ENCODE data around the gene FITM1.

FITM1 gene, protein sequence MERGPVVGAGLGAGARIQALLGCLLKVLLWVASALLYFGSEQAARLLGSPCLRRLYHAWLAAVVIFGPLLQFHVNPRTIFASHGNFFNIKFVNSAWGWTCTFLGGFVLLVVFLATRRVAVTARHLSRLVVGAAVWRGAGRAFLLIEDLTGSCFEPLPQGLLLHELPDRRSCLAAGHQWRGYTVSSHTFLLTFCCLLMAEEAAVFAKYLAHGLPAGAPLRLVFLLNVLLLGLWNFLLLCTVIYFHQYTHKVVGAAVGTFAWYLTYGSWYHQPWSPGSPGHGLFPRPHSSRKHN

DNA sequence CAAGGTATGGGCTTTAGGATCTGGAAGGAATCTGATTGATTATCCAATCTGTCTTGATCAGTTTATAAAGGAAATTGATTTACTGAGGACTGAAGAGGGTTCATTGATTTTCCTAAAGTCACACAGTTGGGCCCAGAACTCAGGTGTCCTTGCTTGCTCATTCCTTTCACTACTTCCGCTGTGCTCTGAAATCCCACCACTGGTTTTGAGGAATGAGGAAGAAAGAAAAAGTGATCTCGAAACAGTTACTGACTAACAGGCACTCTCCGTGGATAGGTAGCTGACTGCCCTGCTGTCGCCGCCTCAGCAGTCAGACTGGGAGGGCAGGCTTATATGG, at the start of gene FITM1:
Gene FITM1, plus strand, starts transcription at position 280 of the 337 bp plus-strand sequence. CDS start 905 bp downstream, outside the sequence.
- DNase-seq, result no peak
- Mint-ChIP-seq H3K4me3 (no peak within 1 kb of the TSS), H3K27me3 (no peaks in the 10 kb centered on the region), H3K4me1 (peaks cover 24% of the 10 kb centered on the region), H3K36me3 (ENCODE audit: low read depth) (no peaks in the 10 kb centered on the region), H3K9me3 (no peaks in the 10 kb centered on the region), H3K27ac (no peak within 1 kb of the TSS)
- ATAC-seq, result no peak

DNA sequence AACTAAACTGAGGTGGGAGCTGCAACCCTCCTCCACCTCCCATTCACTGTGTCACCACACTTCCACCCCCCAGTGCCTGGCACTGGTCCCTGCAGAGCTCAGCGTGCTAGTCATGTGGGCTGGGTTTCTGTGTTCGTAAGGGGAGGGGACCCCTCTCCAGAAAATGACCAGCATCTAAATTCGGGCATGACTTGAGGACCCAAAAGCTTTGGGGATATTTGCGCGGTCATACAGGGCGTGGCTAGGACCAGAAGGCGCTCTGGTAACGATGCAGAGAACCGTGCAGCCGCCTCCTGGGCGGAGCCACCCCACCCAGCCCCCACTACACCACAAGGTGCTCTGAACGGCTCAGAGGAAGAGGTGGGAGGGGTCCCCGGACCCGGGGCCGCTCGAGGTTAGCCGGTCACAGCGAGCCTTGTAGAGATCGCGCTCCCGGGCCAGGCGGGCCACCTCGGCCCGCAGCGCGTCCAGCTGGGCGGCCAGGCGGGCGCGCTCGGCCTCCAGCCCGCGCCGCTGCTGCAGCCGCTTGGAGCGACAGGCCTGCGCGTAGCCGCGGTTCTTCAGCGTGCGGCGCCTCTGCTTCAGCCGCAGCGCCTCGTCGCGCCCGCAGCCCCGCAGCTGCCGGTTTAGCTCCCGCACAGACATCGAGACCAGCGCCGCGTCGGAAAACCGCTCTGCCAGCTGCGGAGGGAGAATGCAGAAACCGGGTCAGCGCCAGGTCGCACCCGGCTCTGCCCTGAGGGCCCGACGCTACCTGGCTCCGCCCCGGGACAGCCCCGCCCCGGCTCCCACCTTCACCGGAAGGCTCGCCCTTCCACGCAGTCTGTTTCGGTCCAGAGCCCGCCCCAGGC, 49.3 kb upstream of the FITM1 start:
- Mint-ChIP-seq H3K27ac (peak overlapping the region; percentile 67), H3K4me1 (peaks cover 19% of the 10 kb centered on the region), H3K36me3 (ENCODE audit: low read depth) (no peaks in the 10 kb centered on the region), H3K4me3 (peak overlapping the region; percentile 77), H3K9me3 (no peaks in the 10 kb centered on the region), H3K27me3 (no peaks in the 10 kb centered on the region)
- DNase-seq (peak; percentile 74), ATAC-seq (peak; percentile 93)

DNA sequence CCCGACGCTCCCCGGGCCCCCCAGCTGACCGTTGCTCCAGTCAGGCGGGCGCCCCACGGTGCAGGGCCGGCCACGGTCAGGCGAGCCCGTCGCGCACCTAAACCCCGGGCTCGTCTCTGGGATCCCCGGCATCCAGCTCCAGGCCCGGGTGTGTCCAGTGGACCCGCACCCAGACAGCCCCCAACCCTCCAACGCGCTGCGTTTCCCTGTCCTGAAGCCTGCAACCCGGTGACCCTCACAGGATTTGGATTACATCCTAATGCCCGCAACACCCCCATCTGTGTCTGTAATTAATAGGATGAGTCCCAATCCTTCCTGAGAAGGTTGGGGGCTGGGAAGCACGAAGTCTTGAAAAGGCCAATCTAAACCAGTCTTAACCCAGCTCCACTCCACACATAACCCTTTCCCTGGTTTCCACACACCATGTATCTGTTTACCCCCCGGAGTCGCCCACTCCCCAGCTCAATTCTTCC, 48.7 kb upstream of the FITM1 start:
- Mint-ChIP-seq H3K4me1 (peaks cover 19% of the 10 kb centered on the region), H3K27me3 (no peaks in the 10 kb centered on the region), H3K4me3 (peak overlapping the region; percentile 77), H3K27ac (peak overlapping the region; percentile 68), H3K9me3 (no peaks in the 10 kb centered on the region), H3K36me3 (ENCODE audit: low read depth) (no peaks in the 10 kb centered on the region)
- ATAC-seq (no peak), DNase-seq (no peak)

DNA sequence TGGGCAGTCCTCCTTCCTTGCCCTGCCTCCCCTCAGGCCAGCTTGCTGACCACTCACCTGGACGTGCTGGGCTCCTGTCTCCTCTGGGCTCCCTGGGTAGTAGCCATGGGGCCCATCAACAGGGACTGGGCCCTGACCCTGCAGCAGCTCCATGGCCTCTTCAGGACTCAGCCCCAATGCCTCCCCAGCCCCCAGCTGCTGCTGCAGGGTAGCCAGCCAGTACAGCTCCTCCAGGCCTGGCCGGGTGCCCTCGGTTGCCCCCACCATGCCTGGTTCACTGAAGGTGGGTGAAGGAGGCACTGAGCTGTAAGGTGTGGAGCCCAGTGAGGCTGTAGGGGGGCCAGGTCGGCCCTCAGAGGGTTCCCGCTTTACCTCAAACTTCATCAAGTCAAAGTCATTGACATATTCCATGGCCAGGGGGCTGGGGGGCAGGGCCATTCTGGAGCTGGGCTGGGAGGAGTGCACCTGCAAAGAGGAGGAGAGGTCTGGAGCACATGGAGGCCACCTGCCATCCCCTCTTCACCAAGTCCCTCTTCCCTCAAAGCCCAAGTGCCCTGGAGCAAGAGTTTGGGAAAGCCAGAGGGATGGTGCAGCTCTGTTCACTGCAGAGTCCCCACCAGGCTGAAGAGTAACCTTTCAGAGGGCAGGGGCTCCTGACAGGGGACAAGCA, 47.9 kb upstream of the FITM1 start:
- H3K36me3 Mint-ChIP-seq (ENCODE audit: low read depth), result no peaks in the 10 kb centered on the region
- H3K9me3 Mint-ChIP-seq, result no peaks in the 10 kb centered on the region
- no peak overlapping the region for H3K27ac Mint-ChIP-seq
- H3K4me1 Mint-ChIP-seq, result peaks cover 19% of the 10 kb centered on the region
- no peak for ATAC-seq
- H3K4me3 Mint-ChIP-seq, result peak overlapping the region; percentile 69
- no peaks in the 10 kb centered on the region for H3K27me3 Mint-ChIP-seq
- no peak for DNase-seq

DNA sequence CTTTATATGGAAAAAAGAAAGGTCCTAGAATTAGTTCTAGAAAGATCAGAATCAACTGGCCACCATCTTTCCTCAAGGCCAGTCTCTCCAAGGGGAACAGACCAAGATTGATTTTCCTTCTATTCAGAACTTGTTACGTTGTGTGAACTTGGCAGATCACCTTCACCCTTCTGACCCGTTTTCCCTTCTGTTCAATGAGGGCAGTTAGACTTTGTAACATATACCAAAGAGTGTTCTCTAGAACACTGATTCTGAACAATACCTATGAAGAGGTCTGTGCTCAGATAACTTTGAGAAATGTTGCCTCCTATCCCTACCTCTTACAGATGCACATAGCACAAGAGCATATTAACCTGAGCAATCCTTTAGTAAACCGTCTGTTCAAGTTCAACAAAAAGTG, 47.0 kb upstream of the FITM1 start:
- H3K27me3 Mint-ChIP-seq, result no peaks in the 10 kb centered on the region
- no peak for ATAC-seq
- H3K4me3 Mint-ChIP-seq, result no peak overlapping the region
- no peak for DNase-seq
- no peaks in the 10 kb centered on the region for H3K36me3 Mint-ChIP-seq (ENCODE audit: low read depth)
- peaks cover 19% of the 10 kb centered on the region for H3K4me1 Mint-ChIP-seq
- no peaks in the 10 kb centered on the region for H3K9me3 Mint-ChIP-seq
- no peak overlapping the region for H3K27ac Mint-ChIP-seq

DNA sequence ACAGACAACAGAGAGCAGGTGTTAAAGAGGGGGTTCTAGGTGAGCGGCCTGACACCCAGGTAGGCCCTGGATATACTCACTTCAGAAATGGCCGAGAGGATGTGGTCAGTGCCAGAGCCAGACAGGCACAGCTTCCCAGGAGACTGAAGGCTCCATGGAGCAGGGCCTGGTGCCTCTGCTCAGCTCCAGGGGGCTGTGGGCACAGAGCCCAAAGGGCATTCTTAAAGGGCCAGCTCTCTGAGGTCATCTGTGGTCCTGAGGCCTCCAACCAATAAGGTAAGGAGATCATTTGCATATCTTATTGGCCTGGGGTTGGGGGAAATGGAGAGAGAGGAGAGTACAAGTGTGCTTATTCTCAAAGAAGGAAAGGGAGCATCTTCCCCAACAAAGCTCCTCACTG, 46.0 kb upstream of the FITM1 start:
- no peak for ATAC-seq
- peaks cover 19% of the 10 kb centered on the region for H3K4me1 Mint-ChIP-seq

DNA sequence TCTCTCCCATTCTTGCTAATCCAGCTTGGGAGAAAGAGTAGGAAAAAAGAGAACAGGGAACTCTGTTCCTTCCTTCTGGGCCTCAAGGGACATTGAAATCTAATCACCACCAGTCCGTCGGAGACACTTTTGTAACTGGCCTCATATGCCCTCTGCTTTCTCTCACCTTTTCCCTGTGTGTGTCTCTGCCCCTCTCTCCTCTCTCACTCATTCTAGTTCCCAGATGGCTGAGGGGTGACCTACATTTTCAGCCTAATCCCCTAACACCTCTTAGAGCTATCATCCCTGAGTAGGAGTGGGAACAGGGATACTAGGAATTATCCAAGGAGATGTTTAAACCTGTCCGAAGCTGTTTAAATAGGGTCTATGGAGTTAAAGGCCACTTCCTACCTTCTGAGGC, 45.2 kb upstream of the FITM1 start:
- H3K27ac Mint-ChIP-seq, result no peak overlapping the region
- H3K9me3 Mint-ChIP-seq, result no peaks in the 10 kb centered on the region
- no peak overlapping the region for H3K4me3 Mint-ChIP-seq
- DNase-seq, result no peak
- no peaks in the 10 kb centered on the region for H3K36me3 Mint-ChIP-seq (ENCODE audit: low read depth)
- no peak for ATAC-seq
- peaks cover 16% of the 10 kb centered on the region for H3K4me1 Mint-ChIP-seq
- no peaks in the 10 kb centered on the region for H3K27me3 Mint-ChIP-seq

More for the DNA sequence above, 46.0 kb upstream of the FITM1 start:
- Mint-ChIP-seq H3K9me3 (no peaks in the 10 kb centered on the region), H3K36me3 (ENCODE audit: low read depth) (no peaks in the 10 kb centered on the region), H3K27me3 (no peaks in the 10 kb centered on the region), H3K4me3 (no peak overlapping the region), H3K27ac (no peak overlapping the region)
- DNase-seq, result no peak

DNA sequence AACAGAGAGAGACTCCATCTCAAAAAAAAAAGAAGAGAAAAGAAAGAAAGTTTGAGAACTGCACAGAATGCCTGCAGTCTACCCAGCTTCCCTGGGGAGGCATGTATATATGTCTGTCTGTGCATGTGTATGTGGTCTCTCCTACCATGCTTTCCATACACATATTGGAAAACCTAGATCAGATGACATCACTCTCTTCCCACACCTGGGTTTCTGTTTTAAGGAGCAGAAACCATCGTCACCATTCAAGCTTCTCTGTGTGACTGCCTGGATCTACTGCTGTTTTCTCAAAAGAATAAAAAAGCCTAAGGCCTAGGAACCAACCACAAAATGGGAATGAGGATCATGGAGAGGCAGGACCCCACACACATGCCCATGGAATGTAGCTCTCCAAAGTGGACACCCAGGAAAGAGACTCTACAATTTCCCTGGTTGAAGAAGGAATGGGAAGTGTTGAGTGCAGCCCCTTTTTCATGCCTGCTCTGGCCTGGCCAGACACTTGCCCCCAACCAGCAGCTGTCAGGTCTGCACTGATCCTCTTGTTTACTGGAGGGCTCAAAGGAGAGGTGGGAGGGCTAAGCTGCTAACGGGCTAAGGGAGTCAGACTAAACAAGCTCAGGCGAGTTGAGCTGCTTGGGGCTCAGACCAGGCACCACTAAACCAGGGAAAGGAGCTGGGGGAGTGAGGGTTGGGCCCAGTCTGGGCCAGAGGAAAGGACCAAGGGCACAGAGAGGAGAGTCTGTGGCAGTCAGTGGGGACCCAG, 44.1 kb upstream of the FITM1 start:
- ATAC-seq (no peak), DNase-seq (no peak)
- Mint-ChIP-seq H3K4me3 (no peak overlapping the region), H3K36me3 (ENCODE audit: low read depth) (no peaks in the 10 kb centered on the region), H3K27me3 (no peaks in the 10 kb centered on the region), H3K4me1 (peaks cover 8% of the 10 kb centered on the region), H3K27ac (no peak overlapping the region), H3K9me3 (no peaks in the 10 kb centered on the region)

DNA sequence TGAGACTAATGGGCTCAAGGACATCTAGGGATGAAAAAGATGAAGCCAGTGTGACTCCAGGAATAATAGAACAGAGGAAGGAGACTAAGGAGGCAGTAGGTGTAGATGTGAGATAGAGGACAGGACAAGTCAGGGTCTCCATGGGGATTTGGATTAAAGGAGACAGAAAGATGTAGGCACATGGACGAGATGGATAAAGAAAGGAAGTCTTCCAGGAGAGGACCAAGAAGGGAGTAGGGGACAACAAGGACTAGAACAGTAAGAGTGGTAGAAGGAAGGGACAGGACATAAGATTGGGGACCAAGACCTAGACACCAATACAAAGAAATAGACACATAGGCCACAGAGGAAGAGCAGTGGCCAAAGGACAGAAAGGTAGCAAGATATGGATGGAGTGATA, 43.5 kb upstream of the FITM1 start:
- Mint-ChIP-seq H3K27ac (no peak overlapping the region), H3K4me3 (no peak overlapping the region), H3K9me3 (no peaks in the 10 kb centered on the region)

DNA sequence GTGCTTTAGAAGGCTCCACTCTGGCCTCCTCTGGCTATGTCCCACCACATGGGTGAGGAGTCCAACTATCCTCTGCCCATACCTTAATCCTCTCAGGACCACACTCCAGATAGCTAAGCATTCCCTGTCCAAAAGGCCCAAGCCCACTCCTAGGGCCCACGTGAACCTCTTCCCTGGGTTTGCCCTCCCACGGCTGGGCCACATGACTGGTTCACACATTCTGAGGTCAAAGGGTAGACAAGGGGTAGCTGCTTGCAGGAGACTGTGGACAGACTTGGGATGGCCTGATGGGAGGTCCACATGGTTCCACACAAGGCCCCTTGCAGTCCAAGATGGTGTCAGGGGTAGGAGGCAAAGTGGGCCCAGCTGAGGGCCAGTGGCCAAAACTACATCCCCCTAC, 42.4 kb upstream of the FITM1 start:
- DNase-seq (no peak), ATAC-seq (no peak)
- H3K4me1 Mint-ChIP-seq, result peaks cover 5% of the 10 kb centered on the region
- H3K4me3 Mint-ChIP-seq, result no peak overlapping the region
- H3K27ac Mint-ChIP-seq, result no peak overlapping the region
- H3K27me3 Mint-ChIP-seq, result no peaks in the 10 kb centered on the region
- no peaks in the 10 kb centered on the region for H3K36me3 Mint-ChIP-seq (ENCODE audit: low read depth)
- no peaks in the 10 kb centered on the region for H3K9me3 Mint-ChIP-seq

More for the DNA sequence above, 43.5 kb upstream of the FITM1 start:
- Mint-ChIP-seq H3K36me3 (ENCODE audit: low read depth) (no peaks in the 10 kb centered on the region), H3K4me1 (peaks cover 5% of the 10 kb centered on the region), H3K27me3 (no peaks in the 10 kb centered on the region)
- ATAC-seq, result no peak
- DNase-seq, result no peak

DNA sequence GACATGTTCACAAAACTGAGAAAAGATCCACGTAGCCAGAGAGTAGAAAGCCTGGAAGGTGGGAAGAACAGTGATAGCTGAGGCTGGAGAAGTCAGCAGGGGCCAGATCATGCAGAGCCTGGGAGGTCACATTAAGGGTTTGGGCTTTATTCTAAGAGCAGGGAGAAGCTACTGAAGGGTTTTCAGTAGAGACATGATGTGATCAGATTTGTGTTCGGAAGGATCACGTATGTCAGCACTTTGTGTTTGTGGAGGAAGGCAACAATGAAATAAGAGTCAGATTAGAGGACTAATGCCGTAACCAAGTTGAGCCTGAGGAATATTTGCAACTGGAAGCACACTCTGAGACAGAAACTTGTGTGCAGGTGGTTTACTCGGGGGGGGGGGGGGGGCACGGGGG, 40.6 kb upstream of the FITM1 start:
- H3K27me3 Mint-ChIP-seq, result no peaks in the 10 kb centered on the region
- H3K27ac Mint-ChIP-seq, result no peak overlapping the region
- peaks cover 10% of the 10 kb centered on the region for H3K4me1 Mint-ChIP-seq
- no peak overlapping the region for H3K4me3 Mint-ChIP-seq
- H3K9me3 Mint-ChIP-seq, result no peaks in the 10 kb centered on the region
- H3K36me3 Mint-ChIP-seq (ENCODE audit: low read depth), result peaks cover under 1% of the 10 kb centered on the region
- ATAC-seq, result no peak
- no peak for DNase-seq

DNA sequence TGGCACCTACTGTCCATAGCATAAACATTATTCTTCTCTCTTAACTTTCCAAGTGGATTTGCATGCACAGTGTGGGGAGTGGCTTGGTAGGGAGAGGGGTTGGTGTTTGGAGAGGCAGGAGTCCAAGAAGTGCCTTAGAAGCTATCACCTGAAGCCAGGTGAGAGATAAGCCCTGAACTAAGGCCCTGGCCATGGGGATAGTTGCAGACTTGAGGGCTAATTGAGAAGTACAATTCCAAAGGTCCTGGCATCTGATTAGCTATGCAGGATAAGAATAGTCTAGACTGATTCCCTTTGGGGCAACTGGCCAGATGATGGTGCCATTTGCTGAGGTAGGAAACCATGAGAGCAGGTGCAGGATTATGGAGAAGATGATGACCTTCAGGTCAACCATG, 38.4 kb upstream of the FITM1 start:
- no peak overlapping the region for H3K4me3 Mint-ChIP-seq

DNA sequence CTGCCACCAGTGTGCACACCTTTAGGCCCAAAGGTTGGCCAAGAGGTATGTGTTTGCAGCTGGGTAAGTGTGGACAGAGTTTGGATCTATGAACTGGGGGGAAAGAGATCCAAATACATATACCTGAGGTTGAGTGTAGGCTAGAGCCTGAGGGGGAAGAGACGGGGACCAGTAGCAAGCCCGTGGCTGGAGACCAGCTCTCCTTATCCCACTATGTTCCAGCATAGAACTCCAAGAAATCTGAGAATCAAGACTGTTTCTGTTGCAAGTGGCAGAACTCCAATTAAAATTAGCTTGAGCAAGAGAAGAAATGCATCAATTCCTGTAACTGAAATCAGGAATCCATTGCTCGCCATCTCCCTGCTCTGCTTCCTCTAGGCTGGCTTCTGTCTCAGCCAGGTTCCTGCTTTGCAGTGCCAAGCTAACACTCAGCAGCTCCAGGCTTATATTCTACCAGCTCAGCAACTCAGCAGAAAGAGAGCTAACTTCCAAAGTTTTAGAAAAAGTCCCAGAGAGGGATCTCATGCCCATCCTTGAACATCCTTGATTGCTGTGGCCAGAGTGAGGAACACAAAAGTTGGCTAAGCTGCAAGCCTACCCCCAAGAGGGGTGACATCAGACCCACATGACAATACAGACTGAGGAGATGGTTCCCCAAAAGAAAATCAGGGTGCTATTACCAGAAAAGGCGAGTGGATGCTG, 37.8 kb upstream of the FITM1 start:
- Mint-ChIP-seq H3K27ac (peak overlapping the region; percentile 97), H3K9me3 (no peaks in the 10 kb centered on the region), H3K4me1 (peaks cover 25% of the 10 kb centered on the region), H3K4me3 (peak overlapping the region; percentile 98), H3K27me3 (no peaks in the 10 kb centered on the region), H3K36me3 (ENCODE audit: low read depth) (peaks cover 18% of the 10 kb centered on the region)
- DNase-seq, result no peak
- no peak for ATAC-seq

More for the DNA sequence above, 38.4 kb upstream of the FITM1 start:
- ATAC-seq, result no peak
- H3K36me3 Mint-ChIP-seq (ENCODE audit: low read depth), result peaks cover 18% of the 10 kb centered on the region
- peaks cover 25% of the 10 kb centered on the region for H3K4me1 Mint-ChIP-seq
- H3K27me3 Mint-ChIP-seq, result no peaks in the 10 kb centered on the region
- no peaks in the 10 kb centered on the region for H3K9me3 Mint-ChIP-seq
- H3K27ac Mint-ChIP-seq, result peak overlapping the region; percentile 37
- DNase-seq, result no peak
